Amygdala (tissue), 56 donors: ENCODE data around the gene TIMM8B.
"Not testable (repeated sequence)": the region's sequence is repeated elsewhere in the genome, so short reads cannot be mapped to it uniquely, and the experiment has no call there.

Source experiments
- DNase-seq, 56 donors: peaks; one replicate each; lab custom pipeline; 2025; lab: John Stamatoyannopoulos, UW

The TIMM8B gene

GRCh38 chr11:112086422-112087191 is at the start of gene TIMM8B, which contains the start of gene SDHD:
Gene TIMM8B, minus strand, starts transcription at chr11:112086756. Its CDS starts 33 bp downstream, at chr11:112086723.
Gene SDHD, plus strand, starts transcription at chr11:112086873. Its CDS starts 35 bp downstream, at chr11:112086908.
- DNase-seq: peak; percentile 69 to 97 (median 91)

GRCh38 chr11:112134473-112134872 is 47.9 kb upstream of the TIMM8B start:
- no peak for DNase-seq

- DNase-seq: no peak
These were observed 46.2 kb upstream of the TIMM8B start for GRCh38 chr11:112132737-112133136.

GRCh38 chr11:112129656-112130055 is 43.1 kb upstream of the TIMM8B start:
- DNase-seq: peak in 15 of 56 donors; percentile 2 to 57 (median 13)

GRCh38 chr11:112128483-112129121 is 42.0 kb upstream of the TIMM8B start:
- DNase-seq: peak in 19 of 56 donors; percentile 1 to 49 (median 9)

GRCh38 chr11:112127056-112127455 is 40.5 kb upstream of the TIMM8B start:
- no peak for DNase-seq

GRCh38 chr11:112123129-112123528 is 36.6 kb upstream of the TIMM8B start:
- DNase-seq: no peak

GRCh38 chr11:112121981-112122615 is 35.5 kb upstream of the TIMM8B start:
- DNase-seq: no peak

- DNase-seq: no peak
These were observed 31.6 kb upstream of the TIMM8B start for GRCh38 chr11:112118176-112118575.

- DNase-seq: no peak
These were observed 28.8 kb upstream of the TIMM8B start for GRCh38 chr11:112115386-112115785.

- no peak for DNase-seq
These were observed 27.9 kb upstream of the TIMM8B start for GRCh38 chr11:112114460-112114859.

- DNase-seq: peak in 1 of 56 donors; percentile 28
These were observed 27.2 kb upstream of the TIMM8B start for GRCh38 chr11:112113539-112114457.

- no peak for DNase-seq
These were observed 19.5 kb upstream of the TIMM8B start for GRCh38 chr11:112106070-112106469.

- no peak for DNase-seq
These were observed 16.9 kb upstream of the TIMM8B start for GRCh38 chr11:112103446-112103845.

GRCh38 chr11:112100462-112100861 is 13.9 kb upstream of the TIMM8B start:
- DNase-seq: no peak

GRCh38 chr11:112097734-112098528 is 11.4 kb upstream of the TIMM8B start:
- no peak for DNase-seq

GRCh38 chr11:112096194-112096593 is 9.6 kb upstream of the TIMM8B start:
- no peak for DNase-seq

GRCh38 chr11:112095302-112095701 is 8.7 kb upstream of the TIMM8B start:
- DNase-seq: not testable (repeated sequence)

GRCh38 chr11:112087212-112087611 is 656 bp upstream of the TIMM8B start:
- peak in 1 of 56 donors; percentile 26 for DNase-seq
